GM12801 (cell line): ENCODE measurements around the gene LZIC.

Experiments used
- TF ChIP-seq, protein P1 (sequence below): IDR thresholded peaks from one replicate; pipeline ENCODE4 v1.5.1; 2011; ENCODE audit warnings: control low read depth; ENCODE audit not compliant: insufficient read length; ENCODE audit errors: extremely low read depth

The LZIC gene

DNA sequence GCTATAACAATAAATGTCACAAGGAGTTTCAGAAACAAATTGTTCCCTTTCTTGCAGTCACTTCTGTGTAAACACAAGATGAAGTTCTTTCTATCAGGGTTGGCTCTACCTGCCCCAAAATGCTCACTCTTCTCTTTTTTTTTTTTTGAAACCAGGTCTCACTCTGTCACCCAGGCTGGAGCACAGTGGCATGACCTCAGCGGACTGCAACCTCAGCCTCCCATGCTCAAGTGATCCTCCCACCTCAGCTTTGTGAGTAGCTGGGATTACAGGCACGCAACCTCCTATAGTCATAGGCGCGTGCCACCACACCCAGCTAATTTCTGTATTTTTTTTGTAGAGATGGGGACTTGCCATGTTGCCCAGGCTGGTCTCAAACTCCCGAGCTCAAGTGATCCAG is 22.6 kb downstream of the LZIC start:
- TF ChIP-seq, protein P1, sequence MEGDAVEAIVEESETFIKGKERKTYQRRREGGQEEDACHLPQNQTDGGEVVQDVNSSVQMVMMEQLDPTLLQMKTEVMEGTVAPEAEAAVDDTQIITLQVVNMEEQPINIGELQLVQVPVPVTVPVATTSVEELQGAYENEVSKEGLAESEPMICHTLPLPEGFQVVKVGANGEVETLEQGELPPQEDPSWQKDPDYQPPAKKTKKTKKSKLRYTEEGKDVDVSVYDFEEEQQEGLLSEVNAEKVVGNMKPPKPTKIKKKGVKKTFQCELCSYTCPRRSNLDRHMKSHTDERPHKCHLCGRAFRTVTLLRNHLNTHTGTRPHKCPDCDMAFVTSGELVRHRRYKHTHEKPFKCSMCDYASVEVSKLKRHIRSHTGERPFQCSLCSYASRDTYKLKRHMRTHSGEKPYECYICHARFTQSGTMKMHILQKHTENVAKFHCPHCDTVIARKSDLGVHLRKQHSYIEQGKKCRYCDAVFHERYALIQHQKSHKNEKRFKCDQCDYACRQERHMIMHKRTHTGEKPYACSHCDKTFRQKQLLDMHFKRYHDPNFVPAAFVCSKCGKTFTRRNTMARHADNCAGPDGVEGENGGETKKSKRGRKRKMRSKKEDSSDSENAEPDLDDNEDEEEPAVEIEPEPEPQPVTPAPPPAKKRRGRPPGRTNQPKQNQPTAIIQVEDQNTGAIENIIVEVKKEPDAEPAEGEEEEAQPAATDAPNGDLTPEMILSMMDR = no peak

DNA sequence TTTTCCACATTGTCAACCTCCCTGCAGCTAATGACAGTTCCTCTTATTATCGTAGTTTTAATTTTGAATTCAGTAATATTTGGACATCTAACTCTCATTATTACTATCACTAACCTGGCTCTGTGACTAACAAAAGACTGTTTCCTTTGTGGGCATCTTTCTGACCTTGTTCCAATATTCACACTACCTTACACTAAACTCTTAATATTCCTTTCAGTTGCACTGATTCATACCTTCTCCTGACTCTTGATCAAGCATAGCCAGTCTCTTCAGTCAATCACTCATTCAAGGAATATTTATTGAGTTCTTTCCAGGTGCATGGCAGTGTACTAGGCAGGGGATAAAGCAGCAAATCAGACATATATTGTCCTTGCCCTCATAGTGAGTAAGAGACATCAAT is 25.3 kb downstream of the LZIC start:
- TF ChIP-seq, protein P1 = no peak

DNA sequence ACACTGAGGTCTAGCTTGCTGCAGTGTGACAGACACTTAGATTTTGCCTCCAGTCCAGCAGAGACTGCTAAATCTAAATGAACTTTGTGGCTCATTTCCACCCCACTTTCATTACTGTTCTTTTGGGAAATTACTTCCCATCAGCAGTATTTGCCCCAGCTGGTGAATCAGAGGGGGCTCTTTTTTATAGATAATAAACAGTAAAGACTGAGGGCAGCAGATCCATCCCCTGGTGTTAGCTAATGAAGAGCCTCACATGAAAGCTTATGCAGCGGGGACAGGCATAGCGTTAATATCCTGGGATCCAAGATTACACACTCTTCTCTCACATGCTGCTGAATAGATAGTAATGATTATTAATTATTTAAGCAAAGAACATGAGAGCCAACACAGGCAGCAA is 26.7 kb downstream of the LZIC start:
- TF ChIP-seq, protein P1 = no peak

DNA sequence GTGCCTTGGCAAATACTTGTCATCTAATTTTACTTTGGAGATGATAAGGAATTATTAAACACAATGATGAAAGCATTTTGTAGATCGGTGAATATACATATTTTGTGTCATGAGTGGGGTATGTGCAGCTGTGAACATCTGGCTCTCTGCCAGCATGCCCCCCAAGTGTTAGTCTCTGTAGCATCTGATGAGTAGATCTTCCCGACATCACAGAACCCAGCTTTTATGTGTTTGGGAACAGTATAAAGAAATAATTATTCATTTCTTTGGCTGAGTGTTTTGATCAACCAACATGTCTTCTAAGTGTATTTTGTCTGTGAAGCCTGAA is 28.6 kb downstream of the LZIC start:
- TF ChIP-seq, protein P1 = no peak

DNA sequence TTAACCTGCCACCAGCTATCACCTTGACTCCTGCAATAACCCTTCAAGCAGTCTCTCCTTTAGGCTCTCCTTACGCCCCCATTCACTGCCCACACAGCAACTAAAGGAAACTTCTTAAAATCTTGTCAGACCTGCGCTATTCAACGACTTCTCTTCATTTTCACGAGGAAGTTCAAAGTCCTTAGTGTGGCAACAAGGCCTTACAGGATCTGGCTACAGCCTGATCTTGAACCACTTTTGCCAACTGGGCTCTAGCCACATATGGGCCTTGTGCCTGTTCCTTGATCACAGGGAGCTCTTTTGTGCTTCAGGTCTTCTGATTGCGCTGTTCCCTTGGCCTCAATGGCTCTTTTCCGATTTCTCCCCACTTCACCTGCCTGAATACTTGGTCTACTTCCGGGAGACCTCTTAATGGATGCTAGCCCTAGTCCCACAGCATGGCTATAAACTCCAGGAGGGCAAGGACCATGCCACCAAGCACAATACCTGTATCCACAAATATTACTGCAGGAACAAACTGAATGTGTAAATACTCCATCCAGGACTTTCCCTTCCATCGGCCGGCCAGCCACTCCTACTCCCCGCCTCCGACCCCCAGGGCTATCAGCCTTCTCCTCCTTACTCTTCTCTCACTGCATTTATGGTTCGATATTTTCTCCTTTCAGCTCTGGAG is 30.8 kb downstream of the LZIC start:
- TF ChIP-seq, protein P1 = no peak

DNA sequence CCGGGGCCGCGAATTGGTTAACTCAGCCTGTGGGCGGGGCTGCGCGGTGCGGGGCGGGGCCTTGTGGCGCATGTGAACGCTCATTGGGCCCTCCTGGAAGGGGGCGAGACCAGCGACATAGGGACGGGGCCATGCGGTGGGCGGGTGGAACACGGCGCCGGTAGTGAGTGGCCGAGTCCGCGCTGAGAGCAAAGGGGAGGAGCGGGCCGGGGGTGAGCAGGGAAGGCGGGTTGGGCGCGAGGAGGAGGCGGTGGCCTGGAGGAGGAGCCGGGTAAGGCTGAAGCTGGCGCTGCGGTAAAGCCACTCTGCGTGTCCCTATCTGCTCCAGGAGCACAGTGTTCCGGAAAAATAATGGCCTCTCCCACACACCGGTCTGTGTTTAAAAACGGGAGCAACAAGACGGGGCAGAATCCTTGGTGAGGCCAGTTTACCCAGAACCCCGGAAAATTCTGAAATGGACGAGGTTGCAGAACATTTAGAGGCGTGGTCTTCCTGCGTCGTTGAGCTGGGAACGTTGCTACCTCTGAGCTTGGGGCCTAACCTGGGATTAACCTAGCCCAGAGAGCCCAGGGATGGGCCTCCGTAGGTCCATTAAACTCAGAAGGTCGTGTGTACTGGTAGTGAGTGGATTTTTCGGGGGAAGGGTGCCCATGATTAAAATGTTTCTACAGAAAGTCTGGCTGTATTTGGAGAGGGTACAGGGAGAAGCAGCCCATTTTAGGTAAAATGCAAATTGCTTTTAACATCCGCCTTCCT is 32.6 kb downstream of the LZIC start:
- TF ChIP-seq, protein P1 = no peak

DNA sequence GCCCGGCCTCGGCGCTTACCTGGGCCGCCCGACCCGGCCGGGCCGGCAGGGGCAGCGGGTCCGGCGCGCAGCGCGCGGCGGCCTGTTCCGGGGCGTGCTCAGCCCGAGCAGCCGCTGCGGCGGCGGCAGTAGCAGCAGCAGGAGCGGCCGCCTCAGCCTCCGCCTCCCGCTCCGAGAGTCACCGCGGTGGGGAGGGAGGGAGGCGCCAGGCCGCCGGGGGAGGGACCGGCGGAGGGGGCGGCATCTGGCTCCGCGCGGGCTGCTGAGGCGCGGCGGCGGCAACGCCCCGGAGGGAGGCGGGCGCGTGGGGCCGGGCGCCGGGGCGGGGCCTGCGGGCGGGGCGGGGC is 33.1 kb downstream of the LZIC start, which contains the start of gene CTNNBIP1:
TSS of gene CTNNBIP1 (minus strand) at position 194 of the 347 bp plus-strand sequence. CDS start 38,205 bp downstream, outside the sequence.
- TF ChIP-seq, protein P1 = no peak
